Tracheal epithelial cell (primary cell): ENCODE data around the gene GTPBP2. TPM values are rescaled to one million over a fixed set of nuclear protein-coding genes. Genes with fewer than 3 reads are reported as not detected.

ENCODE experiments used
- total RNA-seq: library from RNA; depleted of rRNA; stranded (reverse); fragments of >200 nt; gene quantifications from 2 replicates; pipeline ENCODE4 v1.2.1, GENCODE V29; 2014

The GTPBP2 gene
- total RNA-seq, result 77.8 and 113 TPM in 2 replicates

GRCh38 chr6:43629104-43629504 lies at the start of gene GTPBP2:
TSS of gene GTPBP2 (minus strand) at chr6:43629264. CDS start at chr6:43629162, 102 bp downstream.

GRCh38 chr6:43644940-43645612 lies 16.0 kb upstream of the GTPBP2 start, which contains the start of gene RSPH9:
TSS of gene RSPH9 (plus strand) at chr6:43645036. CDS start at chr6:43645099, 63 bp downstream.

GRCh38 chr6:43635387-43636307 lies 6.6 kb upstream of the GTPBP2 start, which contains the start of gene MAD2L1BP:
TSS of gene MAD2L1BP (plus strand) at chr6:43635840. CDS start at chr6:43635876, 36 bp downstream.

GRCh38 chr6:43575772-43576551 lies 53.1 kb downstream of the GTPBP2 start, which contains the start of the genes POLH and XPO5:
TSS of gene POLH (plus strand) at chr6:43576185. CDS start at chr6:43582320, 6,135 bp downstream.
TSS of gene XPO5 (minus strand) at chr6:43576038. CDS start at chr6:43575864, 174 bp downstream.

Other genes with a start within 250 kb of the GTPBP2 start
- gene ABCC10, start 201.7 kb downstream of the GTPBP2 start, total RNA-seq, result 11.3 and 15.6 TPM in 2 replicates
- 3.1 and 5.3 TPM in 2 replicates for gene DLK2, start 173.7 kb downstream of the GTPBP2 start, total RNA-seq
- gene TJAP1, start 151.7 kb downstream of the GTPBP2 start, total RNA-seq, result 4.6 and 4.9 TPM in 2 replicates
- gene LRRC73, start 118.9 kb downstream of the GTPBP2 start, total RNA-seq, result under 0.01 and 0.24 TPM in 2 replicates
- 40.9 and 52.3 TPM in 2 replicates for gene YIPF3, start 112.3 kb downstream of the GTPBP2 start, total RNA-seq
- 31.6 and 33.5 TPM in 2 replicates for gene POLR1C, start 112.2 kb downstream of the GTPBP2 start, total RNA-seq
- gene XPO5, start 53.2 kb downstream of the GTPBP2 start, total RNA-seq, result 37.1 and 43.1 TPM in 2 replicates
- 23.4 and 34.1 TPM in 2 replicates for gene POLH, start 53.1 kb downstream of the GTPBP2 start, total RNA-seq
- gene MAD2L1BP, start 6.6 kb upstream of the GTPBP2 start, total RNA-seq, result 40.7 and 63.7 TPM in 2 replicates
- gene RSPH9, start 15.8 kb upstream of the GTPBP2 start, total RNA-seq, result 0.21 and 0.24 TPM in 2 replicates
- 54.8 and 65.5 TPM in 2 replicates for gene MRPS18A, start 58.5 kb upstream of the GTPBP2 start, total RNA-seq
- gene VEGFA, start 140.9 kb upstream of the GTPBP2 start, total RNA-seq, result 209 and 258 TPM in 2 replicates